Glutamatergic neuron (in vitro differentiated cells): ENCODE data around the gene CLIC2. TPM values are rescaled to one million over a fixed set of nuclear protein-coding genes. Genes with fewer than 3 reads are reported as not detected.

Experiments used
- DNase-seq: peaks from one replicate; pipeline ENCODE4 v3.0.0; 2022
- H3K27ac Mint-ChIP-seq: one replicate; pipeline ENCODE4 v1.8.0; 2020; ENCODE audit warnings: mild to moderate bottlenecking, mixed read lengths, inconsistent platforms; ENCODE audit not compliant: unreplicated experiment
- H3K27me3 Mint-ChIP-seq: one replicate; pipeline ENCODE4 v1.8.0; 2020; ENCODE audit warnings: mild to moderate bottlenecking, moderate library complexity, mixed read lengths, inconsistent platforms; ENCODE audit not compliant: unreplicated experiment
- H3K36me3 Mint-ChIP-seq: one replicate; pipeline ENCODE4 v1.8.0; 2020; ENCODE audit warnings: mild to moderate bottlenecking, mixed read lengths, inconsistent platforms; ENCODE audit not compliant: unreplicated experiment
- H3K4me1 Mint-ChIP-seq: one replicate; pipeline ENCODE4 v1.8.0; 2020; ENCODE audit warnings: mild to moderate bottlenecking, low read depth, mixed read lengths, inconsistent platforms; ENCODE audit not compliant: unreplicated experiment
- H3K4me3 Mint-ChIP-seq: one replicate; pipeline ENCODE4 v1.8.0; 2020; ENCODE audit warnings: mild to moderate bottlenecking, mixed read lengths, inconsistent platforms; ENCODE audit not compliant: unreplicated experiment
- H3K9me3 Mint-ChIP-seq: one replicate; pipeline ENCODE4 v1.8.0; 2020; ENCODE audit warnings: mild to moderate bottlenecking, moderate library complexity, mixed read lengths, inconsistent platforms; ENCODE audit not compliant: unreplicated experiment
- CTCF ChIP-seq: fragments of 200-600 bp; sonication (generic); IDR thresholded peaks from one replicate; pipeline ENCODE4 v1.5.0; 2021; ENCODE audit not compliant: partially characterized antibody, unreplicated experiment
- microRNA-seq: library from miRNA; unstranded; fragments of <30 nt; microRNA quantifications from one replicate; pipeline ENCODE4, GENCODE V29; 2020; ENCODE audit not compliant: unreplicated experiment
- total RNA-seq: library from RNA; stranded (reverse); fragmentation: NEBNext Ultra II Directional; extraction: Animal tissue kit (Norgen Biotek cat#: 25700); gene quantifications from one replicate; pipeline ENCODE4 v1.2.1, GENCODE V29; 2021; ENCODE audit not compliant: unreplicated experiment

The CLIC2 gene
- total RNA-seq, 1 donor from 2014 or later, result 0.56 TPM

DNA sequence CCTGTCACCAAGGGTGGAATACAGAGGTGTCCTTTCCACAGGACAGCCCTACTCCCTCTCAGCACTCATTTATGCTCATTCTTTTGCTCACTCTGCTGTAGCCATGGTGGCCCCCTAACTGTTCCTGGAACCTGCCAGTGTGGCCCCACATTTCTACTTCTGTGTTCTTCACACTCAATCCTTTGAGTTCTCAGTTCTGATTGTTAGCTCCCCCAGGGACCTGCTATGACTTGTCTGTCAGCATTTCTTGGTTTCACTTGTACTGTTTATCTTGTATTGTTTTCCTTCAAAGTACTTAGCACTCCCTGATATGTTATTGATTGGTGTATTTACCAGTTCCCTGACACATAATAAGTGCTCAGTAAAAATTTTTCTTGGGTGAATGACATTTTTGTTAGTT is 103.3 kb downstream of the CLIC2 start:
- Mint-ChIP-seq H3K9me3 (no peaks in the 10 kb centered on the region), H3K4me3 (no peak overlapping the region), H3K4me1 (no peaks in the 10 kb centered on the region), H3K27ac (no peak overlapping the region), H3K27me3 (no peaks in the 10 kb centered on the region), H3K36me3 (no peaks in the 10 kb centered on the region)
- no peak for DNase-seq
- TF ChIP-seq CTCF, result no peak

Small RNAs within 50 kb of the gene (microRNA-seq; reads per million reads assigned to microRNA genes)
- not detected for gene MIR1184-2

Other genes with a start within 250 kb of the CLIC2 start
- 64.4 TPM for gene VBP1, start 118.2 kb downstream of the CLIC2 start, total RNA-seq
- gene RAB39B, start 70.1 kb downstream of the CLIC2 start, total RNA-seq, result 20.9 TPM
- gene F8A2, start 47.5 kb upstream of the CLIC2 start, total RNA-seq, result not detected
- gene F8A3, start 124.0 kb upstream of the CLIC2 start, total RNA-seq, result not detected